Measurements from ENCODE around the gene SLC6A1. TPM values are rescaled to one million over a fixed set of nuclear protein-coding genes. Genes with fewer than 3 reads are reported as not detected.
"Not testable (repeated sequence)": the region's sequence is repeated elsewhere in the genome, so short reads cannot be mapped to it uniquely, and the experiment has no call there.

SLC6A1 gene
- total RNA-seq, 2 experiments from 2014 or later = not detected

GRCh38 chr3:11074011-11074410, 81.5 kb downstream of the SLC6A1 start:
- H3K4me1 Mint-ChIP-seq = no peaks in the 10 kb centered on the region
- H3K9me3 Mint-ChIP-seq = no peaks in the 10 kb centered on the region
- peaks cover 33% of the 10 kb centered on the region for H3K27me3 Mint-ChIP-seq
- H3K27ac Mint-ChIP-seq = no peak overlapping the region
- H3K4me3 Mint-ChIP-seq = no peak overlapping the region
- DNase-seq = no peak
- H3K36me3 Mint-ChIP-seq = no peaks in the 10 kb centered on the region

- Mint-ChIP-seq H3K27ac (no peak overlapping the region), H3K27me3 (peaks cover 33% of the 10 kb centered on the region), H3K4me3 (no peak overlapping the region), H3K4me1 (no peaks in the 10 kb centered on the region), H3K9me3 (no peaks in the 10 kb centered on the region), H3K36me3 (no peaks in the 10 kb centered on the region)
- no peak for DNase-seq
Observed at GRCh38 chr3:11074451-11074850, 81.9 kb downstream of the SLC6A1 start.

GRCh38 chr3:11075122-11075521, 82.6 kb downstream of the SLC6A1 start:
- H3K4me3 Mint-ChIP-seq, H3K4me1 Mint-ChIP-seq, H3K27ac Mint-ChIP-seq, DNase-seq, H3K36me3 Mint-ChIP-seq, H3K9me3 Mint-ChIP-seq: not testable (repeated sequence)
- H3K27me3 Mint-ChIP-seq = peaks cover 33% of the 10 kb centered on the region

DNA sequence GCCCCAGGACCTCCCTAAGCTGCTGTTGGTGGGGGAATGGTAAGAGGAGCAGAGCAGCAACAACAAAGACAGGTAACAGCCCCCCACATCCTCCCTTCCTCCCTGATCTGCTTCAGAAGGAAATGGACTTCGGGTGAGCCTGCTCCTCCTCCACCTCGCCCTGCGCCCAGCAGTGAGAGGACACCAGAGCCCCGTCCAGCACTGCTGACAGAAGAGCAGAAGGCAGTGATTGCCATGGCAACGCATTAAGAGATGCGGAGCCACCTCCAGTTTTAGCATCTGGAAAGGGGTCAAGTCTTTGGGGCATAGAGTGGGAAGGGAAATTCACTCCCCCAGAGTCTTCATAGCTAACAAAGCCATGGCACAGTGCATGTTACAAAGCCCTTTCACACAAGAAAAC, 84.2 kb downstream of the SLC6A1 start:
- Mint-ChIP-seq H3K36me3 (no peaks in the 10 kb centered on the region), H3K27me3 (peaks cover 26% of the 10 kb centered on the region), H3K4me3 (no peak overlapping the region), H3K27ac (no peak overlapping the region), H3K9me3 (no peaks in the 10 kb centered on the region), H3K4me1 (no peaks in the 10 kb centered on the region)
- no peak for DNase-seq

DNA sequence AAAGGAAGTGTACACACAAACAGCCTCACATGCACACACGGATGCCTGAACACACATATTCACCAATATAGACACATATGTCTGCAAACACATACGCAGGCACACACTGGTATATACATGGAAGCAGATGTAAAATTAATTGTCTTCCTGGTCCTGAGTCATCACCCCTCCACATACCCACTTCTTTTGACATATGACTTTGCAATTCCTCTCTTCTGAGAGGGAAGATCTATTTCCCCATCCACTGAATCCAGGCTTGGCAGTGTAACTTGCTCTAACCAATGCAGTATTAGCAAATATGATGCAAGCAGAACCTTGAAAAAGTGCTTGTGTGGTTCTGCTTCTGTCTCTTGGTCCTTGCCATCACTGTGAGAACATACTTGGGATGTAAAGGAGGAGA, 84.9 kb downstream of the SLC6A1 start:
- no peak overlapping the region for H3K4me3 Mint-ChIP-seq
- H3K9me3 Mint-ChIP-seq = no peaks in the 10 kb centered on the region
- no peaks in the 10 kb centered on the region for H3K4me1 Mint-ChIP-seq
- no peaks in the 10 kb centered on the region for H3K36me3 Mint-ChIP-seq
- DNase-seq = no peak
- no peak overlapping the region for H3K27ac Mint-ChIP-seq
- peaks cover 26% of the 10 kb centered on the region for H3K27me3 Mint-ChIP-seq

GRCh38 chr3:11078826-11079515, 86.4 kb downstream of the SLC6A1 start:
- H3K36me3 Mint-ChIP-seq = no peaks in the 10 kb centered on the region
- DNase-seq = no peak
- H3K4me3 Mint-ChIP-seq = no peak overlapping the region
- peaks cover 20% of the 10 kb centered on the region for H3K27me3 Mint-ChIP-seq
- H3K4me1 Mint-ChIP-seq = no peaks in the 10 kb centered on the region
- no peak overlapping the region for H3K27ac Mint-ChIP-seq
- H3K9me3 Mint-ChIP-seq = no peaks in the 10 kb centered on the region

- no peak for DNase-seq
- Mint-ChIP-seq H3K36me3 (no peaks in the 10 kb centered on the region), H3K9me3 (no peaks in the 10 kb centered on the region), H3K4me1 (no peaks in the 10 kb centered on the region), H3K4me3 (no peak overlapping the region), H3K27ac (no peak overlapping the region), H3K27me3 (peaks cover 5% of the 10 kb centered on the region)
Observed at GRCh38 chr3:11080492-11080891, 87.9 kb downstream of the SLC6A1 start.

DNA sequence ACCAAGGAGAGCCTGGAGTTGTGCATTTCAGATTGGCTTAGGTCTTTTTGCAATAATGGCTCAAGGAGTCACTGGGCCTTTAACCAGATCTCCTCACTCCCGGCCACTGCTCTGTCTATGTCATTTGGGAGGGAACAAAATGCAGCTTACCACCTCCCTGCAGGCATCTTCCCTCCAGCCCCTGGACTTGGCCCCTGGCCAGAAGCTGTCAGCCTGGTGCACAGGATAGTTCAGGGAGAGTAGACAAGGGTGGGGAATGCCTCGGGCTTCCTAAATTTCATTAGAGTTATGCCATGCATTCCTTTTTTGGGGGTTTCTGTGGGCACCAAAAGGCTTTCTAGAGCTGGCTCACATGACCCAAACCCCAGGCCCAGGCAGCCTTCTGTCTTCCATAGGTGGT, 91.5 kb downstream of the SLC6A1 start:
- H3K36me3 Mint-ChIP-seq = no peaks in the 10 kb centered on the region
- H3K27ac Mint-ChIP-seq = no peak overlapping the region
- DNase-seq = no peak
- H3K9me3 Mint-ChIP-seq = no peaks in the 10 kb centered on the region
- H3K4me1 Mint-ChIP-seq = no peaks in the 10 kb centered on the region
- no peak overlapping the region for H3K4me3 Mint-ChIP-seq
- H3K27me3 Mint-ChIP-seq = no peaks in the 10 kb centered on the region

- no peak for DNase-seq
- Mint-ChIP-seq H3K36me3 (no peaks in the 10 kb centered on the region), H3K4me1 (no peaks in the 10 kb centered on the region), H3K9me3 (no peaks in the 10 kb centered on the region), H3K27ac (no peak overlapping the region), H3K4me3 (no peak overlapping the region), H3K27me3 (no peaks in the 10 kb centered on the region)
Observed at GRCh38 chr3:11084677-11085076, 92.1 kb downstream of the SLC6A1 start.

- H3K36me3 Mint-ChIP-seq = no peaks in the 10 kb centered on the region
- no peak overlapping the region for H3K27ac Mint-ChIP-seq
- H3K4me1 Mint-ChIP-seq = no peaks in the 10 kb centered on the region
- DNase-seq = no peak
- no peaks in the 10 kb centered on the region for H3K27me3 Mint-ChIP-seq
- H3K4me3 Mint-ChIP-seq = no peak overlapping the region
- no peaks in the 10 kb centered on the region for H3K9me3 Mint-ChIP-seq
Observed at GRCh38 chr3:11085093-11085840, 92.7 kb downstream of the SLC6A1 start.

- H3K4me1 Mint-ChIP-seq = no peaks in the 10 kb centered on the region
- H3K27me3 Mint-ChIP-seq = no peaks in the 10 kb centered on the region
- no peaks in the 10 kb centered on the region for H3K9me3 Mint-ChIP-seq
- H3K4me3 Mint-ChIP-seq = no peak overlapping the region
- H3K36me3 Mint-ChIP-seq = no peaks in the 10 kb centered on the region
- DNase-seq = no peak
- no peak overlapping the region for H3K27ac Mint-ChIP-seq
Observed at GRCh38 chr3:11086856-11087255, 94.3 kb downstream of the SLC6A1 start.

DNA sequence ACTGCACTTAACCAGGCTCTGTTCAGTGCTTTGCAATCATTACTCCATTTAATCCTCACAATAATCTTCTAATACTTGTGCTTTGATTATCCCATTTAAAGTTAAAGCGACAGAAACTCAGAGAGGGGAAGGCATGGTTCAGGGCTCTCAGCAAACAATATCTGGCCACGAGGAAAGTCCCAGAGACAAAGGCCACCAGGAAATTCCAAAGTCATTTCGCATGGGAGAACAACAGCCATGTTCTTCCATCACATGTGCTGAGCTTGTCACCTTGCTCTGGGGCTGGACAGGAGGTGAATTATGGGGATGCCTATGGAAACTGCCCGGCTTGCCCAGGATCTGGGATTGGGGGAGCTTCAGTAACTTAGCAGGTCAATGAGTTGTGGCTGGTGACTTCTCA, 95.5 kb downstream of the SLC6A1 start:
- H3K4me1 Mint-ChIP-seq = no peaks in the 10 kb centered on the region
- H3K27ac Mint-ChIP-seq = no peak overlapping the region
- H3K9me3 Mint-ChIP-seq = no peaks in the 10 kb centered on the region
- no peak for DNase-seq
- H3K4me3 Mint-ChIP-seq = no peak overlapping the region
- no peaks in the 10 kb centered on the region for H3K27me3 Mint-ChIP-seq
- no peaks in the 10 kb centered on the region for H3K36me3 Mint-ChIP-seq

GRCh38 chr3:11088831-11089230, 96.3 kb downstream of the SLC6A1 start:
- Mint-ChIP-seq H3K27ac (no peak overlapping the region), H3K36me3 (no peaks in the 10 kb centered on the region), H3K4me1 (no peaks in the 10 kb centered on the region), H3K4me3 (no peak overlapping the region), H3K27me3 (no peaks in the 10 kb centered on the region), H3K9me3 (no peaks in the 10 kb centered on the region)
- DNase-seq = no peak

Data from activated naive CD8-positive, alpha-beta T cell treated with anti-CD3 and anti-CD28 coated beads for 36 hours (primary cell).